ENCODE data around the gene SLITRK1.

Gene SLITRK1

GRCh38 chr13:83865161-83866137 lies 16.8 kb downstream of the SLITRK1 start:
- no peak for DNase-seq

DNA sequence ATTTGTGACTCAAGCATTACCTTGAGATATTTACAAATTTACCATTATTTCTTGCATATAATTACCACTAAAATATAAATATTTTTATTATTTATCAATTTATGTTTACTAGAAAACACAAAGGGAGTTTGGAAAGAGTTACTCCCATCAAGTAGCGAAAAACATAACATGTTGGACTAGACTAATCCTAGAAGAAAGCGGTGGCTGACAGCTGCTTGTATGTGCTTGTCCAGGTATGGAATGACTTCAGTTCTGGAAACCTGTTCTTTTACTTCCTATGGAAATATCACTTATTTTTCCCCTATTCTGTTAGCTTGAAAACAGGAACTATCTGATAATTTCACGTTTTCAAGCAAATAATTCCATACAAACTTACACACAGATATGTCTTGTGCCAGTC lies 28.5 kb downstream of the SLITRK1 start:
- DNase-seq, result no peak

- DNase-seq, result no peak
Observed at GRCh38 chr13:83845106-83845505, 37.2 kb downstream of the SLITRK1 start.

GRCh38 chr13:83839146-83839545 lies 43.1 kb downstream of the SLITRK1 start:
- no peak for DNase-seq

GRCh38 chr13:83831796-83832195 lies 50.5 kb downstream of the SLITRK1 start:
- DNase-seq, result no peak

- no peak for DNase-seq
Observed at GRCh38 chr13:83829810-83830209, 52.5 kb downstream of the SLITRK1 start.

GRCh38 chr13:83827338-83827737 lies 54.9 kb downstream of the SLITRK1 start:
- no peak for DNase-seq
